ENCODE data around the gene PRKCB.
"Not testable (repeated sequence)": the region's sequence is repeated elsewhere in the genome, so short reads cannot be mapped to it uniquely, and the experiment has no call there.

The PRKCB gene

DNA sequence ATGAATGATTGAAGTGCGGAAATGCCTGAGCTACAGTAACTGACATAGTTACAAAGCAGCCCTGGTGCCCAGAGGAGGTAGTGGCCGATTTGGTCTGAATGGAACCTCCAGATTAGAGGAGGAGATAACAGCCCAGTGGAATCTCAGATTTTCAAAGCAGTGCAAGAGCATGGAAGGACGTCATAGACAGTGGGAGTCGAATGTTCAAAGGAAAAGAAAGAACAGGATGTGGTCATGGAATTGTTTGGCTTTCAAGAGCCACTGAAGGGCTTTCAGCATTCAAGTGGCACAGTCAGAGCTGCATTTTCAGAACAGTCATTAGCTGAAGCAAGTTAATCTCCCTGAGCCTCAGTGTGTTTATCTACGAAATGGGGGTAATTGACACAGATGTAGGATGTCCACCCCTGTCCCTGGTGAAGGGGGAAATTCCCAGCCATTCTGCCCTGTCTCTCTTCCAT lies 315.7 kb downstream of the PRKCB start:
- in situ Hi-C loops (cut with MboI; ENCODE audit: low sequenced_read_pairs, unreplicated experiment) = no loop called here
- TF ChIP-seq, protein P1, sequence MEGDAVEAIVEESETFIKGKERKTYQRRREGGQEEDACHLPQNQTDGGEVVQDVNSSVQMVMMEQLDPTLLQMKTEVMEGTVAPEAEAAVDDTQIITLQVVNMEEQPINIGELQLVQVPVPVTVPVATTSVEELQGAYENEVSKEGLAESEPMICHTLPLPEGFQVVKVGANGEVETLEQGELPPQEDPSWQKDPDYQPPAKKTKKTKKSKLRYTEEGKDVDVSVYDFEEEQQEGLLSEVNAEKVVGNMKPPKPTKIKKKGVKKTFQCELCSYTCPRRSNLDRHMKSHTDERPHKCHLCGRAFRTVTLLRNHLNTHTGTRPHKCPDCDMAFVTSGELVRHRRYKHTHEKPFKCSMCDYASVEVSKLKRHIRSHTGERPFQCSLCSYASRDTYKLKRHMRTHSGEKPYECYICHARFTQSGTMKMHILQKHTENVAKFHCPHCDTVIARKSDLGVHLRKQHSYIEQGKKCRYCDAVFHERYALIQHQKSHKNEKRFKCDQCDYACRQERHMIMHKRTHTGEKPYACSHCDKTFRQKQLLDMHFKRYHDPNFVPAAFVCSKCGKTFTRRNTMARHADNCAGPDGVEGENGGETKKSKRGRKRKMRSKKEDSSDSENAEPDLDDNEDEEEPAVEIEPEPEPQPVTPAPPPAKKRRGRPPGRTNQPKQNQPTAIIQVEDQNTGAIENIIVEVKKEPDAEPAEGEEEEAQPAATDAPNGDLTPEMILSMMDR (IDR thresholded peaks at IDR 0.05; ENCODE audit: borderline replicate concordance, control extremely low read depth, extremely low read depth, insufficient read depth, missing control alignments) = no peak
- DNase-seq (ENCODE audit: low spot score) = no peak

DNA sequence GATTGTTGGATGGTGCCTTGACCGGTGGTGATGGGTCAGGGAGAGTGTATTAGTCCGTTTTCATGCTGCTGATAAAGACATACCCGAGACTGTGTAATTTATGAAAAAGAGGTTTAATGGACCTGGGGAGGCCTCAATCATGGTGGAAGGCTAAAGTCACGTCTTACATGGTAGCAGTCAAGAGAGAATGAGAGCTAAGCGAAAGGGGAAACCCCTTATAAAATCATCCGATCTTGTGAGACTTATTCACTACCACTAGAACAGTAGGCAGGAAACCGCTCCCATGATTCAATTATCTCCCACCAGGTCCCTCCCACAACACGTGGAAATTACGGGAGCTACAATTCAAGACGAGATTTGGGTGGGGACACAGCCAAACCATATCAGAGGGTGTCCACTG lies 316.3 kb downstream of the PRKCB start:
- DNase-seq (ENCODE audit: low spot score); in situ Hi-C loops (cut with MboI; ENCODE audit: low sequenced_read_pairs, unreplicated experiment): not testable (repeated sequence)

DNA sequence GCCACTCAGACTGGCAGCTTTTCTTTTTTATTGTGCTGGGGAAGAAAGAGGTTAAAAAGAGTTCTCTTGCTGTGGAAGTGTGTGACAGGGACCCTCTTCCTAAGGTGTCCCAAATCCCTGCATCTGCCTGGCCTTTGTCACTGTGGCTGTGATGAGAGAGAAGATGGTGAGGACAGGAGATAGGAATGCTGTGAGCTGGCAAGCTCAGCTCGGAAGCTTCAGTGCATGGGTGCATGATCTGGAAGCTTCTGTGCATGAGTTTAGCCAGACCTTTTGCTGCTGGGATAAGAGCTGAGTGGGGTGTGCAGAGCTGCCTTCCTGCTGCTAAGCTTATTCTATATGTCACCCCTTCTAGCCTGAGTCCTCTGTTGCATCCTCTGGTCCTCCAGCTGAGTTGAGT lies 317.0 kb downstream of the PRKCB start:
- DNase-seq (ENCODE audit: low spot score) = no peak
- in situ Hi-C loops (cut with MboI; ENCODE audit: low sequenced_read_pairs, unreplicated experiment) = no loop called here
- TF ChIP-seq, protein P1 (IDR thresholded peaks at IDR 0.05; ENCODE audit: borderline replicate concordance, control extremely low read depth, extremely low read depth, insufficient read depth, missing control alignments) = no peak

DNA sequence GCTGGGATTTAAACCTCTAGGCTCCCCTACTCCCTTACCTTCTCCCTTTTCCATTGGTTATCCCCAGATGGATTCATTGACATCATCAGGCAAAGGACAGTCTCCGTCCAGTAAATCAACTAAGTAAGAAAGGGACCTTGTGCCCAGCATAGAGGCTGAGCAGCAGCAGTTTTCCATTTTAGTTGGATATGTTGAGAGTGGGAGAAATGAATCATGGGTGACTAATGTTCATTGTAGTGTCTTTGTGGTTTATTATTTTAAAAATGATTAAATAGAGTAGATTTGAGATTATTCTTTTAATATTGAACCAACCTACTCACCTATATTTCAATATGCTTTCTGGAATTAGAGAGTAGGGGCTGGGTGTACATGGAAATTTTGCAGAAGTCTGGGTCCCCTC lies 321.0 kb downstream of the PRKCB start:
- TF ChIP-seq, protein P1 (IDR thresholded peaks at IDR 0.05; ENCODE audit: borderline replicate concordance, control extremely low read depth, extremely low read depth, insufficient read depth, missing control alignments) = no peak
- no peak for DNase-seq (ENCODE audit: low spot score)
- in situ Hi-C loops (cut with MboI; ENCODE audit: low sequenced_read_pairs, unreplicated experiment) = no loop called here

DNA sequence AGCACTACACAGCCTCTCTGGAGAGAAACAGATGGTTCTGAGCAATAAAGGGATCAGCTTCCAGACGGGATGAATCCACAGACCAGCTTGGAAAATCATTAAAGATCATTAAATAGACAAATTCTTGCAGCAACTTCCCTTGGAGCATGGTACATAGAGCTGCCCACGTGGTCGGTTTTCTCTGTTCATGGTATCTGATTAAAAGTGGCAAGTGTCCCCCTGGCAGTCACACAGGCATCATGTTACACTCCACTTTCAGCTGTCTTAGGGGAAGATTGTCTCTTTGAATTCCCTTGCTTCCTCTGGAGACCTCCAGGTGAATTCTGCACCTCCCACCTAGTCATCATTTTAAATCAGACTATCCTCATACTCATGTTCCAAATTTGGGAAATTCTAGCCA lies 328.2 kb downstream of the PRKCB start:
- TF ChIP-seq, protein P1 (IDR thresholded peaks at IDR 0.05; ENCODE audit: borderline replicate concordance, control extremely low read depth, extremely low read depth, insufficient read depth, missing control alignments) = no peak
- in situ Hi-C loops (cut with MboI; ENCODE audit: low sequenced_read_pairs, unreplicated experiment) = no loop called here
- DNase-seq (ENCODE audit: low spot score) = no peak

DNA sequence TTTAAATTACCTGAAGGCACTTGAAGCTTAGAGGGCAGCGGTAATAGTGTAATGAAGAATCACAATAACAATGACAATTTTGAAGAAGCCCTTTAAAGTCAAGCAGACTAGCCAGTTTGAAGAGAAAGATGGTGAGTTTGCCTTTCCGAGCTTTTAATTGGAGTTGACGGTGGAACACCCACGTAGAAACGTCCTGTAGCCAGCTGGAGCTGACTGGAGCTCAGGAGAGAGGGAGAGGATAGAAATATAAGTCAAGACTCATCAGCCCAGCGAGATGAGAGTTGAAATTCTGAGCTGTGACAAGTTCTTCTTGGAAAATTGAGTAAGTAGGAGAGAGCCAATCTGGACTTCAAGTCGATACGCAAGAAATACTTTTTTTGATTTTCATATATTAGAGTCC lies 328.6 kb downstream of the PRKCB start:
- in situ Hi-C loops (cut with MboI; ENCODE audit: low sequenced_read_pairs, unreplicated experiment) = no loop called here

DNA sequence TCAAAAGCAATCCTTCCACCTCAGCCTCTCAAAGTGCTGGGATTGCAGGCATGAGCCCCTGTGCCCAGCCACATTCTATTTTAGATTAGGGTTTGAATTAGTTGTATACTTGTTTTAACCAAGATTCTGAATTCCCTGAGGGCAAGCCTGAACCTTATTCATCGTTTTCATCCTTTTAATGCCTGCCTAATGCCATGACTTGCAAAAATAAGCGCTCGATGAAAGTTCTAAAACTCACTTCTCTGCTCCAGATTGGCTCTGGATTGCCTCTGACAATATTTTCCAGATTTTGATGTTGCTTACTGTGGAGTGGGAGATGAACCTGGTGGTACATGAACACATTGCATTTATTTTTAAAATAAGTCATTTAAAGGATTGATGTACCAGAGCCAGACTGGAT lies 329.5 kb downstream of the PRKCB start:
- TF ChIP-seq, protein P1 (IDR thresholded peaks at IDR 0.05; ENCODE audit: borderline replicate concordance, control extremely low read depth, extremely low read depth, insufficient read depth, missing control alignments) = no peak
- in situ Hi-C loops (cut with MboI; ENCODE audit: low sequenced_read_pairs, unreplicated experiment) = no loop called here
- DNase-seq (ENCODE audit: low spot score) = no peak

More for the DNA sequence above, 328.6 kb downstream of the PRKCB start:
- TF ChIP-seq, protein P1 (IDR thresholded peaks at IDR 0.05; ENCODE audit: borderline replicate concordance, control extremely low read depth, extremely low read depth, insufficient read depth, missing control alignments) = no peak
- no peak for DNase-seq (ENCODE audit: low spot score)
